Liver (tissue), 2 donors: ENCODE data around the gene REPS1.

Experiments used
- CTCF ChIP-seq: fragments of 150-350 bp; IDR thresholded peaks from 2 replicates; pipeline ENCODE4 v1.5.1; 2017; ENCODE audit warnings: improper control_type of control experiment, low read depth, low read length; ENCODE audit not compliant: missing input control
- MAX ChIP-seq: IDR thresholded peaks from 2 replicates; pipeline ENCODE4 v1.6.1; 2016; ENCODE audit warnings: antibody characterized with exemption
- donor health status: healthy.

GRCh38 chr6:139003751-139004150 lies 15.7 kb upstream of the REPS1 start:
- no peak for TF ChIP-seq CTCF
- no peak for TF ChIP-seq MAX
